CD4-positive, CD25-positive, alpha-beta regulatory T cell (primary cell): ENCODE data around the gene GET4. TPM values are rescaled to one million over a fixed set of nuclear protein-coding genes. Genes with fewer than 3 reads are reported as not detected.

Source experiments
- ATAC-seq, 2 donors: fragments of 150-1000 bp; cut with Tn5 transposase; one replicate each; pipeline ENCODE4 v1.10.0; 2021; ENCODE audit warnings: low read depth in 2 of 2, moderate number of reproducible peaks in 2 of 2, moderate library complexity in 1 of 2
- DNase-seq, 3 donors: peaks; one replicate each; pipeline versions ENCODE4 v3.0.0 to v3.0.0-alpha.2; 2012 to 2022; ENCODE audit warnings: mixed read lengths in 1 of 3
- H3K27ac ChIP-seq: one replicate; pipeline ENCODE4 v1.7.0; 2013; ENCODE audit warnings: mild to moderate bottlenecking, low read length; ENCODE audit not compliant: insufficient read depth, poor library complexity, severe bottlenecking
- H3K27me3 ChIP-seq: one replicate; pipeline ENCODE4 v1.7.0; 2013; ENCODE audit warnings: low read length; ENCODE audit not compliant: control insufficient read depth, insufficient read depth
- H3K36me3 ChIP-seq: one replicate; pipeline ENCODE4 v1.7.0; 2013; ENCODE audit warnings: mild to moderate bottlenecking, low read length, moderate library complexity; ENCODE audit not compliant: control insufficient read depth, insufficient read depth
- H3K4me1 ChIP-seq: 2 replicates; pipeline ENCODE4 v1.7.0; 2013; ENCODE audit warnings: mild to moderate bottlenecking, low read length; ENCODE audit not compliant: insufficient read depth, control insufficient read depth, poor library complexity, severe bottlenecking
- H3K4me3 ChIP-seq: one replicate; pipeline ENCODE4 v1.7.0; 2013; ENCODE audit warnings: low read depth, mild to moderate bottlenecking, low read length, moderate library complexity
- H3K9me3 ChIP-seq, 2 experiments: 1 replicate in 1 of 2; 2 replicates in 1 of 2; pipeline ENCODE4 v1.7.0; 2013; ENCODE audit warnings: low read length in 2 of 2, mild to moderate bottlenecking in 1 of 2, moderate library complexity in 1 of 2; ENCODE audit not compliant: control insufficient read depth in 2 of 2
- H3K27ac Mint-ChIP-seq, 3 donors: one replicate each; pipeline ENCODE4 v1.8.0; 2020 to 2022; ENCODE audit warnings: mild to moderate bottlenecking in 3 of 3, mixed read lengths in 3 of 3, moderate library complexity in 2 of 3
- H3K27me3 Mint-ChIP-seq: one replicate; pipeline ENCODE4 v1.8.0; 2022; ENCODE audit warnings: mild to moderate bottlenecking, mixed read lengths
- H3K36me3 Mint-ChIP-seq: one replicate; pipeline ENCODE4 v1.8.0; 2020; ENCODE audit warnings: mixed read lengths
- H3K4me1 Mint-ChIP-seq, 4 donors: one replicate each; pipeline ENCODE4 v1.8.0; 2020 to 2022; ENCODE audit warnings: mixed read lengths in 4 of 4, mild to moderate bottlenecking in 1 of 4
- H3K4me3 Mint-ChIP-seq, 4 donors: one replicate each; pipeline ENCODE4 v1.8.0; 2020 to 2022; ENCODE audit warnings: mild to moderate bottlenecking in 4 of 4, mixed read lengths in 4 of 4, moderate library complexity in 3 of 4
- H3K9me3 Mint-ChIP-seq, 7 donors: one replicate each; pipeline ENCODE4 v1.8.0; 2020 to 2022; ENCODE audit warnings: mixed read lengths in 7 of 7, mild to moderate bottlenecking in 3 of 7, moderate library complexity in 2 of 7
- polyA plus RNA-seq, 4 donors: library from polyadenylated mRNA; unstranded; fragments of 300-500 nt; fragmentation: Illumina TruSeq; gene quantifications; one replicate each; pipeline ENCODE4 v1.2.3, GENCODE V29; 2021
- total RNA-seq: library from RNA; stranded (reverse); gene quantifications from one replicate; pipeline ENCODE4 v1.2.3, GENCODE V29; 2022

GET4 gene
- total and polyA plus RNA-seq, 5 donors from 2014 or later, result 23.9 to 67.8 (median 28.9) TPM

GRCh38 chr7:891291-891690, 14.9 kb downstream of the GET4 start:
- Histone ChIP-seq H3K36me3 (peaks cover 87% of the 10 kb centered on the region), H3K27ac (no peak overlapping the region), H3K4me1 (no peaks in the 10 kb centered on the region), H3K27me3 (no peaks in the 10 kb centered on the region), H3K9me3 (no peaks in the 10 kb centered on the region), H3K4me3 (no peak overlapping the region)
- H3K9me3 Mint-ChIP-seq, result no peaks in the 10 kb centered on the region
- DNase-seq (no peak), ATAC-seq (no peak)
- peaks cover 0 to 3% (median 1%) of the 10 kb centered on the region in 4 donors for H3K4me1 Mint-ChIP-seq
- peaks cover 19% of the 10 kb centered on the region for H3K36me3 Mint-ChIP-seq
- H3K27ac Mint-ChIP-seq, result no peak overlapping the region
- H3K4me3 Mint-ChIP-seq, result no peak overlapping the region
- H3K27me3 Mint-ChIP-seq, result no peaks in the 10 kb centered on the region

GRCh38 chr7:891805-892204, 15.5 kb downstream of the GET4 start:
- H3K4me3 Mint-ChIP-seq, result no peak overlapping the region
- peaks cover 21% of the 10 kb centered on the region for H3K36me3 Mint-ChIP-seq
- H3K36me3 ChIP-seq, result peaks cover 86% of the 10 kb centered on the region
- DNase-seq (no peak), ATAC-seq (no peak)
- H3K4me1 Mint-ChIP-seq, result peaks cover 0 to 4% (median 0%) of the 10 kb centered on the region in 4 donors
- no peaks in the 10 kb centered on the region for H3K9me3 Mint-ChIP-seq
- H3K27ac Mint-ChIP-seq, result no peak overlapping the region
- H3K27ac ChIP-seq, result no peak overlapping the region
- no peak overlapping the region for H3K4me3 ChIP-seq
- no peaks in the 10 kb centered on the region for H3K4me1 ChIP-seq
- H3K9me3 ChIP-seq, result no peaks in the 10 kb centered on the region
- H3K27me3 Mint-ChIP-seq, result no peaks in the 10 kb centered on the region
- H3K27me3 ChIP-seq, result no peaks in the 10 kb centered on the region

- Mint-ChIP-seq H3K9me3 (no peaks in the 10 kb centered on the region), H3K4me1 (peaks cover 0 to 4% (median 0%) of the 10 kb centered on the region in 4 donors), H3K36me3 (peaks cover 21% of the 10 kb centered on the region), H3K4me3 (no peak overlapping the region), H3K27me3 (no peaks in the 10 kb centered on the region), H3K27ac (no peak overlapping the region)
- H3K4me3 ChIP-seq, result no peak overlapping the region
- H3K9me3 ChIP-seq, result no peaks in the 10 kb centered on the region
- H3K4me1 ChIP-seq, result no peaks in the 10 kb centered on the region
- no peak for ATAC-seq
- peaks cover 75% of the 10 kb centered on the region for H3K36me3 ChIP-seq
- no peak overlapping the region for H3K27ac ChIP-seq
- H3K27me3 ChIP-seq, result no peaks in the 10 kb centered on the region
- no peak for DNase-seq
Measured at GRCh38 chr7:892648-893593, 16.6 kb downstream of the GET4 start.

GRCh38 chr7:893686-894085, 17.3 kb downstream of the GET4 start:
- H3K4me1 ChIP-seq, result no peaks in the 10 kb centered on the region
- no peaks in the 10 kb centered on the region for H3K9me3 Mint-ChIP-seq
- peaks cover 21% of the 10 kb centered on the region for H3K36me3 Mint-ChIP-seq
- peaks cover 0 to 4% (median 0%) of the 10 kb centered on the region in 4 donors for H3K4me1 Mint-ChIP-seq
- H3K27me3 ChIP-seq, result no peaks in the 10 kb centered on the region
- H3K27me3 Mint-ChIP-seq, result no peaks in the 10 kb centered on the region
- no peak overlapping the region for H3K27ac Mint-ChIP-seq
- no peak overlapping the region for H3K27ac ChIP-seq
- H3K36me3 ChIP-seq, result peaks cover 68% of the 10 kb centered on the region
- no peak overlapping the region for H3K4me3 Mint-ChIP-seq
- no peaks in the 10 kb centered on the region for H3K9me3 ChIP-seq
- no peak overlapping the region for H3K4me3 ChIP-seq
- no peak for ATAC-seq
- no peak for DNase-seq

GRCh38 chr7:894164-894867, 18.0 kb downstream of the GET4 start:
- ATAC-seq (no peak), DNase-seq (no peak)
- no peaks in the 10 kb centered on the region for H3K4me1 ChIP-seq
- Mint-ChIP-seq H3K4me3 (no peak overlapping the region), H3K27me3 (no peaks in the 10 kb centered on the region), H3K36me3 (peaks cover 21% of the 10 kb centered on the region), H3K4me1 (peaks cover 0 to 4% (median 0%) of the 10 kb centered on the region in 4 donors), H3K9me3 (no peaks in the 10 kb centered on the region), H3K27ac (no peak overlapping the region)
- peaks cover 61% of the 10 kb centered on the region for H3K36me3 ChIP-seq
- no peaks in the 10 kb centered on the region for H3K9me3 ChIP-seq
- no peak overlapping the region for H3K4me3 ChIP-seq
- H3K27me3 ChIP-seq, result no peaks in the 10 kb centered on the region
- no peak overlapping the region for H3K27ac ChIP-seq

- Histone ChIP-seq H3K4me1 (no peaks in the 10 kb centered on the region), H3K9me3 (no peaks in the 10 kb centered on the region), H3K27ac (no peak overlapping the region), H3K27me3 (no peaks in the 10 kb centered on the region), H3K36me3 (peaks cover 61% of the 10 kb centered on the region), H3K4me3 (no peak overlapping the region)
- Mint-ChIP-seq H3K9me3 (no peaks in the 10 kb centered on the region), H3K27ac (no peak overlapping the region), H3K27me3 (no peaks in the 10 kb centered on the region), H3K36me3 (peaks cover 21% of the 10 kb centered on the region), H3K4me1 (peaks cover 0 to 4% (median 0%) of the 10 kb centered on the region in 4 donors), H3K4me3 (no peak overlapping the region)
- DNase-seq (no peak), ATAC-seq (no peak)
Measured at GRCh38 chr7:894927-895450, 18.6 kb downstream of the GET4 start.

GRCh38 chr7:895451-896052, 19.2 kb downstream of the GET4 start:
- H3K27me3 Mint-ChIP-seq, result no peaks in the 10 kb centered on the region
- ATAC-seq (no peak), DNase-seq (no peak)
- no peaks in the 10 kb centered on the region for H3K4me1 ChIP-seq
- H3K9me3 ChIP-seq, result no peaks in the 10 kb centered on the region
- peaks cover 21% of the 10 kb centered on the region for H3K36me3 Mint-ChIP-seq
- no peak overlapping the region for H3K27ac Mint-ChIP-seq
- H3K4me1 Mint-ChIP-seq, result peaks cover 0 to 4% (median 0%) of the 10 kb centered on the region in 4 donors
- H3K36me3 ChIP-seq, result peaks cover 58% of the 10 kb centered on the region
- no peak overlapping the region for H3K4me3 ChIP-seq
- H3K9me3 Mint-ChIP-seq, result no peaks in the 10 kb centered on the region
- H3K4me3 Mint-ChIP-seq, result no peak overlapping the region
- no peak overlapping the region for H3K27ac ChIP-seq
- H3K27me3 ChIP-seq, result no peaks in the 10 kb centered on the region
